DOHH2 (cell line): ENCODE results near the gene CFTR.

Experiments used
- EZH2phosphoT487 ChIP-seq: fragments of 200-600 bp; sonication (generic); IDR thresholded peaks from 2 replicates; pipeline ENCODE4 v1.6.1; 2017; ENCODE audit warnings: borderline replicate concordance, mild to moderate bottlenecking, antibody characterized with exemption, low read length, moderate library complexity, mixed read lengths
- TF ChIP-seq, protein P1 (sequence below): fragments of 200-600 bp; sonication (generic); IDR thresholded peaks from one replicate; pipeline ENCODE4 v1.5.1; 2014; ENCODE audit warnings: antibody characterized with exemption, mild to moderate bottlenecking, low read depth, low read length; ENCODE audit not compliant: poor library complexity, severe bottlenecking

DNA sequence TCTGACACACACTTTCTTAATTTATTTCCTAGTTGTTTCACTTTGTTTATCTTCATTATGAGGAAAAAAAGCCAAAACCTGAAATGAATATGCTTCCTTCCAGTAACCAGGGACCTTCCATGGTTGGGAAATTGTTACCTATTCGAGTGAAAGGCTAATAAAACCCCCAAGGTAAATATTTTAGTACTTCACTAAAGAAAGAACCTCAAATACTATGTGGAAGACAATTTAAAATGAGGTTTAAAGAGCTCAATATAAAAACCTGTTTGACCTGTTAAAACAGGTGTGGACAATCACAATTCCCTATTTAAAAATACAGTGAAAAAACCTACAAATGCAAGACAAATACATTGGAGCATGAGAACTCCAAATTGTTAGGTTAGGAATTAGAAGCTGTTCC lies 192.6 kb downstream of the CFTR start:
- TF ChIP-seq, protein P1, sequence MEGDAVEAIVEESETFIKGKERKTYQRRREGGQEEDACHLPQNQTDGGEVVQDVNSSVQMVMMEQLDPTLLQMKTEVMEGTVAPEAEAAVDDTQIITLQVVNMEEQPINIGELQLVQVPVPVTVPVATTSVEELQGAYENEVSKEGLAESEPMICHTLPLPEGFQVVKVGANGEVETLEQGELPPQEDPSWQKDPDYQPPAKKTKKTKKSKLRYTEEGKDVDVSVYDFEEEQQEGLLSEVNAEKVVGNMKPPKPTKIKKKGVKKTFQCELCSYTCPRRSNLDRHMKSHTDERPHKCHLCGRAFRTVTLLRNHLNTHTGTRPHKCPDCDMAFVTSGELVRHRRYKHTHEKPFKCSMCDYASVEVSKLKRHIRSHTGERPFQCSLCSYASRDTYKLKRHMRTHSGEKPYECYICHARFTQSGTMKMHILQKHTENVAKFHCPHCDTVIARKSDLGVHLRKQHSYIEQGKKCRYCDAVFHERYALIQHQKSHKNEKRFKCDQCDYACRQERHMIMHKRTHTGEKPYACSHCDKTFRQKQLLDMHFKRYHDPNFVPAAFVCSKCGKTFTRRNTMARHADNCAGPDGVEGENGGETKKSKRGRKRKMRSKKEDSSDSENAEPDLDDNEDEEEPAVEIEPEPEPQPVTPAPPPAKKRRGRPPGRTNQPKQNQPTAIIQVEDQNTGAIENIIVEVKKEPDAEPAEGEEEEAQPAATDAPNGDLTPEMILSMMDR = no peak
- TF ChIP-seq EZH2phosphoT487 = no peak
